Endothelial cell of umbilical vein (primary cell): ENCODE data around the gene SH3PXD2A. TPM values are rescaled to one million over a fixed set of nuclear protein-coding genes. Genes with fewer than 3 reads are reported as not detected.

Experiments
- BruUV-seq: library from RNA; stranded (reverse); fragments of 400-500 nt; replicated peaks from 2 replicates; lab custom pipeline; 2021; lab: Mats Ljungman, UMichigan
- CTCF ChIA-PET: fragments of 300-600, 350-600 bp; sonication (Branson Sonifier 250); formaldehyde crosslinking; loops from one replicate; lab custom pipeline; 2021; ENCODE audit warnings: antibody characterized with exemption, inconsistent platforms; lab: Charles Lee
- POLR2A ChIA-PET: fragments of 300-600, 350-600 bp; sonication (Branson Sonifier 250); formaldehyde crosslinking; loops from one replicate; lab custom pipeline; 2021; ENCODE audit warnings: antibody characterized with exemption, inconsistent platforms; lab: Charles Lee
- DNase-seq: peaks from one replicate; pipeline ENCODE4 v3.0.0-alpha.2; 2011; ENCODE audit warnings: low read depth, low spot score
- FAIRE-seq: peaks from 2 replicates; lab custom pipeline; 2011; peaks lifted over from hg19 to GRCh38; lab: Jason Lieb, UNC
- H2AFZ ChIP-seq: 2 replicates; pipeline ENCODE4 v1.6.0; 2012; ENCODE audit warnings: low read depth, low read length, control low read depth, inconsistent platforms
- H3K27ac ChIP-seq: 2 replicates; pipeline ENCODE4 v1.5.1; 2011; ENCODE audit warnings: low read depth, mild to moderate bottlenecking, control low read depth, low read length, moderate library complexity; ENCODE audit not compliant: insufficient read depth
- H3K27me3 ChIP-seq, 2 experiments: 2 replicates each; pipeline versions ENCODE4 v1.6.0 to v1.6.1; 2011; ENCODE audit warnings: low read length in 2 of 2, mixed read lengths in 1 of 2; ENCODE audit not compliant: control insufficient read depth in 2 of 2, insufficient read depth in 2 of 2
- H3K36me3 ChIP-seq, 2 experiments: 2 replicates in 1 of 2; 3 replicates in 1 of 2; pipeline ENCODE4 v1.5.1; 2011; ENCODE audit warnings: low read length in 2 of 2, mild to moderate bottlenecking in 1 of 2, moderate library complexity in 1 of 2; ENCODE audit not compliant: control insufficient read depth in 2 of 2, insufficient read depth in 2 of 2; ENCODE audit errors: extremely low read depth in 1 of 2
- H3K4me1 ChIP-seq: 3 replicates; pipeline ENCODE4 v1.5.1; 2011; ENCODE audit warnings: mild to moderate bottlenecking, low read length; ENCODE audit not compliant: control insufficient read depth, insufficient read depth; ENCODE audit errors: extremely low read depth
- H3K4me2 ChIP-seq: 2 replicates; pipeline ENCODE4 v1.6.1; 2011; ENCODE audit warnings: low read length, control low read depth, mixed read lengths; ENCODE audit not compliant: insufficient read depth
- H3K4me3 ChIP-seq, 3 experiments: fragments of 200-600 bp in 1 of 3; sonication (generic), shearing (Covaris generic) in 1 of 3; replicated peaks in 1 of 3; 2 replicates each; pipeline ENCODE4 v1.5.1; 2011 to 2016; ENCODE audit warnings: control low read depth in 3 of 3, low read length in 3 of 3, mild to moderate bottlenecking in 2 of 3, inconsistent platforms in 1 of 3, low read depth in 1 of 3, moderate library complexity in 1 of 3; ENCODE audit not compliant: insufficient read depth in 1 of 3
- H3K79me2 ChIP-seq: 2 replicates; pipeline ENCODE4 v1.6.0; 2012; ENCODE audit warnings: low read length, inconsistent platforms; ENCODE audit not compliant: control insufficient read depth, insufficient read depth
- H3K9ac ChIP-seq: replicated peaks from 2 replicates; pipeline ENCODE3; 2011; ENCODE audit warnings: low read length, control low read depth; ENCODE audit not compliant: insufficient read depth; ENCODE audit errors: extremely low read depth
- H3K9me1 ChIP-seq: replicated peaks from 3 replicates; pipeline ENCODE4 v1.6.0; 2011; ENCODE audit warnings: mild to moderate bottlenecking, low read length; ENCODE audit not compliant: control insufficient read depth, insufficient read depth; ENCODE audit errors: extremely low read depth
- H3K9me3 ChIP-seq: replicated peaks from 2 replicates; pipeline ENCODE4 v1.5.1; 2012; ENCODE audit warnings: low read length, inconsistent platforms; ENCODE audit not compliant: control insufficient read depth, insufficient read depth
- H4K20me1 ChIP-seq: replicated peaks from 2 replicates; pipeline ENCODE3; 2011; ENCODE audit warnings: mild to moderate bottlenecking, low read length; ENCODE audit not compliant: control insufficient read depth, insufficient read depth; ENCODE audit errors: extremely low read depth
- CTCF ChIP-seq, 2 donors: IDR thresholded peaks; 1 replicate in 1 of 2; 2 replicates in 1 of 2; pipeline ENCODE4 v1.5.1; 2011; ENCODE audit warnings: low read length in 2 of 2, mild to moderate bottlenecking in 2 of 2, moderate library complexity in 2 of 2, control low read depth in 1 of 2, inconsistent platforms in 1 of 2, low read depth in 1 of 2; ENCODE audit not compliant: insufficient read depth in 1 of 2; ENCODE audit errors: extremely low read depth in 1 of 2
- EZH2 ChIP-seq: IDR thresholded peaks from 2 replicates; pipeline ENCODE4 v1.6.1; 2012; ENCODE audit warnings: borderline replicate concordance, low read depth, mild to moderate bottlenecking, moderate library complexity, low read length, inconsistent platforms; ENCODE audit not compliant: severe bottlenecking
- FOS ChIP-seq: IDR thresholded peaks from 2 replicates; pipeline ENCODE4 v1.6.1; 2011; ENCODE audit warnings: mild to moderate bottlenecking, low read length, moderate library complexity, borderline replicate concordance; ENCODE audit not compliant: insufficient read depth
- GATA2 ChIP-seq: IDR thresholded peaks from 2 replicates; pipeline ENCODE4 v1.7.0; 2011; ENCODE audit warnings: low read depth, mild to moderate bottlenecking, moderate library complexity, mixed read lengths, low read length; ENCODE audit not compliant: insufficient read length, insufficient read depth
- JUN ChIP-seq: IDR thresholded peaks from 2 replicates; pipeline ENCODE4 v1.6.1; 2011; ENCODE audit warnings: borderline replicate concordance, low read depth; ENCODE audit not compliant: insufficient read length, insufficient read depth
- MYC ChIP-seq: IDR thresholded peaks from one replicate; pipeline ENCODE4 v1.6.1; 2011; ENCODE audit warnings: mild to moderate bottlenecking, low read depth, low read length
- POLR2A ChIP-seq: IDR thresholded peaks from 2 replicates; pipeline ENCODE4 v1.6.1; 2012; ENCODE audit warnings: low read depth, mild to moderate bottlenecking, control low read depth, low read length
- POLR2AphosphoS5 ChIP-seq: IDR thresholded peaks from 2 replicates; pipeline ENCODE4 v1.6.1; 2012; ENCODE audit warnings: low read depth, mild to moderate bottlenecking, control low read depth, low read length, moderate library complexity; ENCODE audit not compliant: insufficient read depth
- dilution Hi-C: fragments of 300-500 bp; cut with MboI; formaldehyde crosslinking; loops from one replicate; pipeline ENCODE4 v1.15.0; 2019; ENCODE audit warnings: low sequenced_read_pairs; ENCODE audit not compliant: extremely low pct_ligation_motif_present
- intact Hi-C: fragments of 100-400 bp; cut with micrococcal nuclease; formaldehyde crosslinking; loops from one replicate; pipeline ENCODE4 v1.10.0; 2022
- polyA plus RNA-seq, 4 experiments: library from polyadenylated mRNA; depleted of rRNA in 3 of 4; stranded (reverse) in 3 of 4; unstranded in 1 of 4; fragments of >200 nt; gene quantifications; 2 replicates each; pipeline versions ENCODE4 v1.2.1 to v1.2.3, GENCODE V29; 2011 to 2012; ENCODE audit warnings: missing spikeins in 1 of 4
- total RNA-seq: library from RNA; stranded (reverse); gene quantifications from 2 replicates; pipeline ENCODE4 v1.2.3, GENCODE V29; 2021
- TF ChIP-seq, protein P1 (sequence below): IDR thresholded peaks from 2 replicates; pipeline ENCODE4 v1.6.1; 2011; ENCODE audit not compliant: insufficient read depth, insufficient read length

SH3PXD2A gene
- total and polyA plus RNA-seq, 2 donors (not counting 3 experiments of a cell fraction or from before 2014, with no cell fraction given): 1.4 to 5.1 TPM

DNA sequence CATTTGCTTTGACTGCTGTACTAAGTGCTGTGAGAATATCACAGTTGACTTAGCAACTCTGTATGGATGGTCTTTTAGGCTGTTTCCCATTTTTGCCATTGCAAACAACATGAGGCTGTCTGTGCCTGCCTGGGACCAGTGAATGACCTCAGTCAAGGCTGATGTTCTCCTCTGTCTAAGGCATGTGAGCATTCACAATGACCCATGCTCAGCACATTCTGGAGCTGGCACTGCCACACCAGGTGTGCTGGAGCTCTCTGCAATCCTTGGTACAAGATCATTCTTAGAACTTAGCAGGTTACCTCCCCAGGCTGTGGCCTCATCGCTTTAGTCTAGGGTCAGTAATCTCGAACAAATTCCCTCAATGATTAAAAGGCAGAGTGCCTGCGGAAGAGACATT is 61.9 kb downstream of the SH3PXD2A start:
- no peak overlapping the region for H3K9ac ChIP-seq
- H3K79me2 ChIP-seq: no peaks in the 10 kb centered on the region
- no peaks in the 10 kb centered on the region for H3K9me1 ChIP-seq
- no peaks in the 10 kb centered on the region for H3K36me3 ChIP-seq
- no peak for FAIRE-seq
- no peak overlapping the region for H3K4me3 ChIP-seq
- H3K27me3 ChIP-seq: no peaks in the 10 kb centered on the region
- intact Hi-C loops (no loop called here), dilution Hi-C loops (no loop called here)
- no peaks in the 10 kb centered on the region for H4K20me1 ChIP-seq
- POLR2A ChIA-PET: no interaction called here
- CTCF ChIA-PET: interaction anchor here (1.4 to 2.4 kb wide), 2 partner anchors 12 to 24 kb away, joined by 3 to 6 read pairs; no protein-coding TSS in a partner anchor
- H3K4me2 ChIP-seq: no peak overlapping the region
- H3K27ac ChIP-seq: no peak overlapping the region
- H2AFZ ChIP-seq: no peak overlapping the region
- no peak for DNase-seq
- TF ChIP-seq CTCF (IDR thresholded peaks at IDR 0.05; ENCODE audit: extremely low read depth in 1 of 2, insufficient read depth in 1 of 2, low read depth in 1 of 2, low read length in 2 of 2) (no peak), EZH2 (no peak), FOS (no peak), JUN (no peak), POLR2AphosphoS5 (no peak), MYC (no peak), POLR2A (no peak), GATA2 (no peak)
- TF ChIP-seq, protein P1, sequence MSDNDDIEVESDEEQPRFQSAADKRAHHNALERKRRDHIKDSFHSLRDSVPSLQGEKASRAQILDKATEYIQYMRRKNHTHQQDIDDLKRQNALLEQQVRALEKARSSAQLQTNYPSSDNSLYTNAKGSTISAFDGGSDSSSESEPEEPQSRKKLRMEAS: no peak
- BruUV-seq: no TSS peak
- H3K4me1 ChIP-seq: no peaks in the 10 kb centered on the region
- no peaks in the 10 kb centered on the region for H3K9me3 ChIP-seq
